ENCODE results near the gene GAS2L1. TPM values are rescaled to one million over a fixed set of nuclear protein-coding genes. Genes with fewer than 3 reads are reported as not detected.

The GAS2L1 gene
- total and polyA plus RNA-seq, 10 donors: 7.0 to 41.5 (median 28.3) TPM

GRCh38 chr22:29323641-29324040 is 17.2 kb downstream of the GAS2L1 start:
- Histone ChIP-seq H3K27ac (no peak overlapping the region), H3K27me3 (replicated peaks in 1 of 7) (no peaks in the 10 kb centered on the region), H3K9me3 (no peaks in the 10 kb centered on the region), H3K4me3 (no peak overlapping the region), H3K36me3 (peaks cover 0 to 29% (median 20%) of the 10 kb centered on the region in 6 donors), H3K4me1 (peaks cover 0 to 16% (median 5%) of the 10 kb centered on the region in 6 donors)
- DNase-seq: no peak
- intact Hi-C loops (cut with DNase I; ENCODE audit: low total_unique reads): no loop called here
- TF ChIP-seq CTCF (IDR thresholded peaks at IDR 0.05 in 8 of 11, conservative IDR thresholded peaks at IDR 0.05 in 3 of 11) (no peak), POLR2A (IDR thresholded peaks at IDR 0.05) (no peak), POLR2AphosphoS5 (IDR thresholded peaks at IDR 0.05) (no peak)

- H3K27me3 ChIP-seq (replicated peaks in 1 of 7): no peaks in the 10 kb centered on the region
- WGBS, 5 donors: 80 to 91% (median 85%) methylated on average over 8 of the region's 8 CpGs
- TF ChIP-seq POLR2A (IDR thresholded peaks at IDR 0.05) (no peak), CTCF (IDR thresholded peaks at IDR 0.05 in 8 of 11, conservative IDR thresholded peaks at IDR 0.05 in 3 of 11) (no peak), POLR2AphosphoS5 (IDR thresholded peaks at IDR 0.05) (no peak)
- no peak overlapping the region for H3K27ac ChIP-seq
- H3K4me1 ChIP-seq: peaks cover 0 to 22% (median 10%) of the 10 kb centered on the region in 6 donors
- DNase-seq: no peak
- no peak overlapping the region for H3K4me3 ChIP-seq
- peaks cover 0 to 46% (median 37%) of the 10 kb centered on the region in 6 donors for H3K36me3 ChIP-seq
- H3K9me3 ChIP-seq: no peaks in the 10 kb centered on the region
- intact Hi-C loops (cut with DNase I; ENCODE audit: low total_unique reads): no loop called here
Observed at GRCh38 chr22:29325356-29325755, 18.9 kb downstream of the GAS2L1 start.

- Histone ChIP-seq H3K4me1 (peaks cover under 1 to 27% (median 14%) of the 10 kb centered on the region in 6 donors), H3K36me3 (peaks cover 0 to 51% (median 42%) of the 10 kb centered on the region in 6 donors), H3K4me3 (no peak overlapping the region), H3K27me3 (replicated peaks in 1 of 7) (no peaks in the 10 kb centered on the region), H3K27ac (no peak overlapping the region), H3K9me3 (no peaks in the 10 kb centered on the region)
- DNase-seq: no peak
- TF ChIP-seq POLR2AphosphoS5 (IDR thresholded peaks at IDR 0.05) (peak in 1 of 3 donors; percentile 6), CTCF (IDR thresholded peaks at IDR 0.05 in 8 of 11, conservative IDR thresholded peaks at IDR 0.05 in 3 of 11) (no peak), POLR2A (IDR thresholded peaks at IDR 0.05) (no peak)
- intact Hi-C loops (cut with DNase I; ENCODE audit: low total_unique reads): no loop called here
- WGBS, 5 donors: 76 to 79% (median 78%) methylated on average over 9 of the region's 9 CpGs
Observed at GRCh38 chr22:29325785-29326315, 19.4 kb downstream of the GAS2L1 start.

DNA sequence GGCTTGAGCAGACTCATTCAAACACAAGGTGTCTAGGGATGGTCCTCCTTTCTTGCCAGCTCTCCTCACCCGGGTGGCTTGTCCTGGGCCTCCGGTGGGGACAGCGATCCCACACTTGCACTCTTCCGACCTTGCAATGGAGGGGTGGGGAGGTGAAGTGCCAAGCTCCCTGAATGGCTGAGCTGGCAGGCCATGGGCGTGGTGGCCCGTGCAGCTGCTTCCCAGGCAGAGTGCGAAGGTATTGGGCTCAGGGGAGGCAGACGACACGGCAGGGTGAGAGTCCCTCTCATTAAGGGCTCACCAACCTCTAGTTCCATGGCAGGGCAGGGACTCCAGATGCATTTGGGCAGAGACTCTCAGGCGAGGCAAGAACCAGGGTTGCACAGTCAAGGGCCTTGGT is 20.0 kb downstream of the GAS2L1 start:
- intact Hi-C loops (cut with DNase I; ENCODE audit: low total_unique reads): no loop called here
- H3K9me3 ChIP-seq: no peaks in the 10 kb centered on the region
- peak in 1 of 3 donors; percentile 25 for TF ChIP-seq POLR2AphosphoS5 (IDR thresholded peaks at IDR 0.05)
- TF ChIP-seq CTCF (IDR thresholded peaks at IDR 0.05 in 8 of 11, conservative IDR thresholded peaks at IDR 0.05 in 3 of 11): no peak
- TF ChIP-seq POLR2A (IDR thresholded peaks at IDR 0.05): no peak
- no peak for DNase-seq
- no peak overlapping the region for H3K27ac ChIP-seq
- H3K4me3 ChIP-seq: no peak overlapping the region
- 84 to 92% (median 89%) methylated on average over 5 to 10 of the region's 10 CpGs for WGBS, 5 donors
- peaks cover 3 to 34% (median 17%) of the 10 kb centered on the region in 6 donors for H3K4me1 ChIP-seq
- H3K36me3 ChIP-seq: peaks cover 0 to 57% (median 48%) of the 10 kb centered on the region in 6 donors
- no peaks in the 10 kb centered on the region for H3K27me3 ChIP-seq (replicated peaks in 1 of 7)
